WTC11 (cell line): ENCODE data around the gene NDUFS7.

Source experiments
- ELF4 ChIP-seq: sonication (generic); formaldehyde crosslinking; IDR thresholded peaks from 2 replicates; pipeline ENCODE4 v1.8.1; 2022; ENCODE audit warnings: low read depth, mild to moderate bottlenecking, moderate library complexity, missing genetic modification reagents
- FOXP4 ChIP-seq: sonication (generic); formaldehyde crosslinking; IDR thresholded peaks from 2 replicates; pipeline ENCODE4 v1.8.0; 2022; ENCODE audit warnings: mild to moderate bottlenecking, missing genetic modification reagents
- MAX ChIP-seq: sonication (generic); formaldehyde crosslinking; IDR thresholded peaks from 2 replicates; pipeline ENCODE4 v1.8.0; 2022; ENCODE audit warnings: mild to moderate bottlenecking, missing genetic modification reagents
- TCF7 ChIP-seq: sonication (generic); formaldehyde crosslinking; IDR thresholded peaks from 2 replicates; pipeline ENCODE4 v1.8.0; 2022; ENCODE audit warnings: mild to moderate bottlenecking, low read depth, missing genetic modification reagents, moderate library complexity
- ZNF317 ChIP-seq: sonication (generic); formaldehyde crosslinking; IDR thresholded peaks from 2 replicates; pipeline ENCODE4 v1.8.1; 2023; ENCODE audit warnings: low read depth, mild to moderate bottlenecking, moderate library complexity, missing genetic modification reagents, borderline replicate concordance
- ZSCAN18 ChIP-seq: fragments of 250-450 bp; sonication (Bioruptor Pico); IDR thresholded peaks from 2 replicates; pipeline ENCODE4 v2.1.2; 2022; ENCODE audit warnings: mild to moderate bottlenecking, moderate library complexity
- TF ChIP-seq, protein P1 (sequence below): sonication (generic); formaldehyde crosslinking; IDR thresholded peaks from 2 replicates; pipeline ENCODE4 v1.8.0; 2023; ENCODE audit warnings: missing genetic modification reagents
- TF ChIP-seq, protein P2 (sequence below): sonication (generic); formaldehyde crosslinking; IDR thresholded peaks from 2 replicates; pipeline ENCODE4 v1.8.1; 2022; ENCODE audit warnings: mild to moderate bottlenecking, missing genetic modification reagents, moderate library complexity, borderline replicate concordance
- TF ChIP-seq, protein P3 (sequence below): fragments of 200-600 bp; IDR thresholded peaks from 2 replicates; pipeline ENCODE4 v1.8.0; 2022; ENCODE audit warnings: antibody characterized with exemption
- TF ChIP-seq, protein P4 (sequence below): sonication (generic); formaldehyde crosslinking; IDR thresholded peaks from 2 replicates; pipeline ENCODE4 v1.8.1; 2023; ENCODE audit warnings: mild to moderate bottlenecking, missing genetic modification reagents
- TF ChIP-seq, protein P5 (sequence below): sonication (generic); formaldehyde crosslinking; IDR thresholded peaks from 2 replicates; pipeline ENCODE4 v1.8.0; 2022; ENCODE audit warnings: missing genetic modification reagents

DNA sequence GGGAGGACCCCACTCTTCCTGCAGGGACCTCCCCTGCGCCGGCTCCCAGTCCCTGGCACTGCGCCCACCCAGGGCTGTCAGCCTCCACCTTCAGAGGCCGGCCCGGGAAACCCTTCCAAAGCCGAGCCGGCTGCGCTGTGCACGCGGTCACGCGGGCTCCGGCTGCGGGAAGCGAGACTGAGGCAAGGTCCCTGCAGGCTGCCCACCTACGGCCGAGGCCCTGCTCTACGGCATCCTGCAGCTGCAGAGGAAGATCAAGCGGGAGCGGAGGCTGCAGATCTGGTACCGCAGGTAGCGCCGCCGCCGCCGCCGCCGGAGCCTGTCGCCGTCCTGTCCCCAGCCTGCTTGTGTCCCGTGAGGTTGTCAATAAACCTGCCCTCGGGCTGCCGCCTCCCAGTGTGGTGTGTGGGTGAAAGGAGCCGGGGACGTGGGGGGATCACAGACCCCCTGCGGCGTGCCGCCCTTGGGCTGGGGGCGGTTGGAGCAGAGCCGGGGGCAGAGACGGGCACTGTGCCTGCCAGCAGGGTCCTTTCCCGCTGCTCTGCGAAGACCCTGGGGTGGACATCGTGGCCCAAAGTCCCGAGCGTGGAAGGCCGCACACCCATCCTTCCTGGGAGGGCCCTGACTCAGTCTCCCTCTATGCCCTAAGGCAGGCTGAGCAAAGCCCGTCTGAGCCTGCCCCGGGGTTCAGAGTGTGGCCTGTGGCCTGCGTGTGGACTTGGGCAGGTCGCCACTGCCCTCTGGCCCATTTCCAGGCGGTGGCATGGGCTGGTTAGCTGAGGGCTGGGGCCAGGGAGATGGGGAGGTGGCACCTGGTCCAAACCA, 11.7 kb downstream of the NDUFS7 start:
- TF ChIP-seq, protein P1, sequence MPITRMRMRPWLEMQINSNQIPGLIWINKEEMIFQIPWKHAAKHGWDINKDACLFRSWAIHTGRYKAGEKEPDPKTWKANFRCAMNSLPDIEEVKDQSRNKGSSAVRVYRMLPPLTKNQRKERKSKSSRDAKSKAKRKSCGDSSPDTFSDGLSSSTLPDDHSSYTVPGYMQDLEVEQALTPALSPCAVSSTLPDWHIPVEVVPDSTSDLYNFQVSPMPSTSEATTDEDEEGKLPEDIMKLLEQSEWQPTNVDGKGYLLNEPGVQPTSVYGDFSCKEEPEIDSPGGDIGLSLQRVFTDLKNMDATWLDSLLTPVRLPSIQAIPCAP (CRISPR knock-in tag), result no peak
- TF ChIP-seq, protein P2, sequence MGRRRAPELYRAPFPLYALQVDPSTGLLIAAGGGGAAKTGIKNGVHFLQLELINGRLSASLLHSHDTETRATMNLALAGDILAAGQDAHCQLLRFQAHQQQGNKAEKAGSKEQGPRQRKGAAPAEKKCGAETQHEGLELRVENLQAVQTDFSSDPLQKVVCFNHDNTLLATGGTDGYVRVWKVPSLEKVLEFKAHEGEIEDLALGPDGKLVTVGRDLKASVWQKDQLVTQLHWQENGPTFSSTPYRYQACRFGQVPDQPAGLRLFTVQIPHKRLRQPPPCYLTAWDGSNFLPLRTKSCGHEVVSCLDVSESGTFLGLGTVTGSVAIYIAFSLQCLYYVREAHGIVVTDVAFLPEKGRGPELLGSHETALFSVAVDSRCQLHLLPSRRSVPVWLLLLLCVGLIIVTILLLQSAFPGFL (CRISPR knock-in tag), result no peak
- TF ChIP-seq ZSCAN18 (no peak), TCF7 (CRISPR knock-in tag) (no peak), MAX (no peak), FOXP4 (CRISPR knock-in tag) (no peak), ZNF317 (CRISPR knock-in tag) (no peak), ELF4 (no peak)
- TF ChIP-seq, protein P3, sequence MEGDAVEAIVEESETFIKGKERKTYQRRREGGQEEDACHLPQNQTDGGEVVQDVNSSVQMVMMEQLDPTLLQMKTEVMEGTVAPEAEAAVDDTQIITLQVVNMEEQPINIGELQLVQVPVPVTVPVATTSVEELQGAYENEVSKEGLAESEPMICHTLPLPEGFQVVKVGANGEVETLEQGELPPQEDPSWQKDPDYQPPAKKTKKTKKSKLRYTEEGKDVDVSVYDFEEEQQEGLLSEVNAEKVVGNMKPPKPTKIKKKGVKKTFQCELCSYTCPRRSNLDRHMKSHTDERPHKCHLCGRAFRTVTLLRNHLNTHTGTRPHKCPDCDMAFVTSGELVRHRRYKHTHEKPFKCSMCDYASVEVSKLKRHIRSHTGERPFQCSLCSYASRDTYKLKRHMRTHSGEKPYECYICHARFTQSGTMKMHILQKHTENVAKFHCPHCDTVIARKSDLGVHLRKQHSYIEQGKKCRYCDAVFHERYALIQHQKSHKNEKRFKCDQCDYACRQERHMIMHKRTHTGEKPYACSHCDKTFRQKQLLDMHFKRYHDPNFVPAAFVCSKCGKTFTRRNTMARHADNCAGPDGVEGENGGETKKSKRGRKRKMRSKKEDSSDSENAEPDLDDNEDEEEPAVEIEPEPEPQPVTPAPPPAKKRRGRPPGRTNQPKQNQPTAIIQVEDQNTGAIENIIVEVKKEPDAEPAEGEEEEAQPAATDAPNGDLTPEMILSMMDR, result no peak
- TF ChIP-seq, protein P4, sequence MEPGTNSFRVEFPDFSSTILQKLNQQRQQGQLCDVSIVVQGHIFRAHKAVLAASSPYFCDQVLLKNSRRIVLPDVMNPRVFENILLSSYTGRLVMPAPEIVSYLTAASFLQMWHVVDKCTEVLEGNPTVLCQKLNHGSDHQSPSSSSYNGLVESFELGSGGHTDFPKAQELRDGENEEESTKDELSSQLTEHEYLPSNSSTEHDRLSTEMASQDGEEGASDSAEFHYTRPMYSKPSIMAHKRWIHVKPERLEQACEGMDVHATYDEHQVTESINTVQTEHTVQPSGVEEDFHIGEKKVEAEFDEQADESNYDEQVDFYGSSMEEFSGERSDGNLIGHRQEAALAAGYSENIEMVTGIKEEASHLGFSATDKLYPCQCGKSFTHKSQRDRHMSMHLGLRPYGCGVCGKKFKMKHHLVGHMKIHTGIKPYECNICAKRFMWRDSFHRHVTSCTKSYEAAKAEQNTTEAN, result no peak
- TF ChIP-seq, protein P5, sequence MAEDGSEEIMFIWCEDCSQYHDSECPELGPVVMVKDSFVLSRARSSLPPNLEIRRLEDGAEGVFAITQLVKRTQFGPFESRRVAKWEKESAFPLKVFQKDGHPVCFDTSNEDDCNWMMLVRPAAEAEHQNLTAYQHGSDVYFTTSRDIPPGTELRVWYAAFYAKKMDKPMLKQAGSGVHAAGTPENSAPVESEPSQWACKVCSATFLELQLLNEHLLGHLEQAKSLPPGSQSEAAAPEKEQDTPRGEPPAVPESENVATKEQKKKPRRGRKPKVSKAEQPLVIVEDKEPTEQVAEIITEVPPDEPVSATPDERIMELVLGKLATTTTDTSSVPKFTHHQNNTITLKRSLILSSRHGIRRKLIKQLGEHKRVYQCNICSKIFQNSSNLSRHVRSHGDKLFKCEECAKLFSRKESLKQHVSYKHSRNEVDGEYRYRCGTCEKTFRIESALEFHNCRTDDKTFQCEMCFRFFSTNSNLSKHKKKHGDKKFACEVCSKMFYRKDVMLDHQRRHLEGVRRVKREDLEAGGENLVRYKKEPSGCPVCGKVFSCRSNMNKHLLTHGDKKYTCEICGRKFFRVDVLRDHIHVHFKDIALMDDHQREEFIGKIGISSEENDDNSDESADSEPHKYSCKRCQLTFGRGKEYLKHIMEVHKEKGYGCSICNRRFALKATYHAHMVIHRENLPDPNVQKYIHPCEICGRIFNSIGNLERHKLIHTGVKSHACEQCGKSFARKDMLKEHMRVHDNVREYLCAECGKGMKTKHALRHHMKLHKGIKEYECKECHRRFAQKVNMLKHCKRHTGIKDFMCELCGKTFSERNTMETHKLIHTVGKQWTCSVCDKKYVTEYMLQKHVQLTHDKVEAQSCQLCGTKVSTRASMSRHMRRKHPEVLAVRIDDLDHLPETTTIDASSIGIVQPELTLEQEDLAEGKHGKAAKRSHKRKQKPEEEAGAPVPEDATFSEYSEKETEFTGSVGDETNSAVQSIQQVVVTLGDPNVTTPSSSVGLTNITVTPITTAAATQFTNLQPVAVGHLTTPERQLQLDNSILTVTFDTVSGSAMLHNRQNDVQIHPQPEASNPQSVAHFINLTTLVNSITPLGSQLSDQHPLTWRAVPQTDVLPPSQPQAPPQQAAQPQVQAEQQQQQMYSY (CRISPR knock-in tag), result no peak
